WERI-Rb-1 (cell line): ENCODE measurements around the gene MMAA.

Experiments
- DNase-seq: peaks from one replicate; pipeline ENCODE4 v3.0.0-alpha.2; 2020
- H3K27ac ChIP-seq: fragments of 250-450 bp; sonication (Bioruptor Pico); 2 replicates; pipeline ENCODE4 v1.5.1; 2020; ENCODE audit warnings: mild to moderate bottlenecking, moderate library complexity
- H3K27me3 ChIP-seq: fragments of 250-450 bp; sonication (Bioruptor Pico); 2 replicates; pipeline ENCODE4 v1.5.1; 2021; ENCODE audit warnings: mild to moderate bottlenecking, low read depth, moderate library complexity; ENCODE audit not compliant: insufficient read depth, severe bottlenecking
- H3K36me3 ChIP-seq: fragments of 250-450 bp; sonication (Bioruptor Pico); 2 replicates; pipeline ENCODE4 v1.5.1; 2020; ENCODE audit warnings: mild to moderate bottlenecking, moderate library complexity
- H3K4me3 ChIP-seq: 2 replicates; pipeline ENCODE4 v1.5.1; 2011; ENCODE audit warnings: low read depth, mild to moderate bottlenecking, control low read depth, low read length
- H3K9me3 ChIP-seq: fragments of 250-450 bp; sonication (Bioruptor Pico); 2 replicates; pipeline ENCODE4 v1.5.1; 2021; ENCODE audit warnings: mild to moderate bottlenecking, moderate library complexity; ENCODE audit not compliant: severe bottlenecking
- TF ChIP-seq, protein P1 (sequence below): IDR thresholded peaks from 2 replicates; pipeline ENCODE4 v1.5.1; 2011; ENCODE audit warnings: low read depth, mild to moderate bottlenecking, control low read depth, inconsistent platforms, low read length

Gene MMAA

DNA sequence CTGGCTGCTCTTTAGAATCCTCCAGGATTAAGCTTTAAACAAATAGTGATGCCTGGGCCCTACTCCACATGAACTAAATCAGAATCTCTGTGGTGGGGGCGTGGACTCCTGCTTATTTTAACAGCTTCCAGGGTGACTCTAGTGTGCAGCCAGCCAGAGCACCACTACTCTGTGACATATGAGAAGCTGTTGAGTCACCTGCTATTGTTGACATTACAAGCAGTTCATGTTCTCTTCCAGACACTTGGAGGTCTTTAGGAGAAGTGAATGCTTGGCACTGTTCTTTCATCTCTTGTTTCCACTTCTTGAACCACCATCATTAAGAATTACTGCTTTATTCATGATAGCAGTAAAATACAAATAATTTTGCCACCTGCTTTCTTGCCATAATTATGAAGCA lies 60.3 kb downstream of the MMAA start:
- peaks cover 3% of the 10 kb centered on the region for H3K9me3 ChIP-seq
- no peak overlapping the region for H3K4me3 ChIP-seq
- peak; percentile 32 for DNase-seq
- H3K27ac ChIP-seq: no peak overlapping the region
- H3K27me3 ChIP-seq: no peaks in the 10 kb centered on the region
- TF ChIP-seq, protein P1, sequence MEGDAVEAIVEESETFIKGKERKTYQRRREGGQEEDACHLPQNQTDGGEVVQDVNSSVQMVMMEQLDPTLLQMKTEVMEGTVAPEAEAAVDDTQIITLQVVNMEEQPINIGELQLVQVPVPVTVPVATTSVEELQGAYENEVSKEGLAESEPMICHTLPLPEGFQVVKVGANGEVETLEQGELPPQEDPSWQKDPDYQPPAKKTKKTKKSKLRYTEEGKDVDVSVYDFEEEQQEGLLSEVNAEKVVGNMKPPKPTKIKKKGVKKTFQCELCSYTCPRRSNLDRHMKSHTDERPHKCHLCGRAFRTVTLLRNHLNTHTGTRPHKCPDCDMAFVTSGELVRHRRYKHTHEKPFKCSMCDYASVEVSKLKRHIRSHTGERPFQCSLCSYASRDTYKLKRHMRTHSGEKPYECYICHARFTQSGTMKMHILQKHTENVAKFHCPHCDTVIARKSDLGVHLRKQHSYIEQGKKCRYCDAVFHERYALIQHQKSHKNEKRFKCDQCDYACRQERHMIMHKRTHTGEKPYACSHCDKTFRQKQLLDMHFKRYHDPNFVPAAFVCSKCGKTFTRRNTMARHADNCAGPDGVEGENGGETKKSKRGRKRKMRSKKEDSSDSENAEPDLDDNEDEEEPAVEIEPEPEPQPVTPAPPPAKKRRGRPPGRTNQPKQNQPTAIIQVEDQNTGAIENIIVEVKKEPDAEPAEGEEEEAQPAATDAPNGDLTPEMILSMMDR: no peak
- H3K36me3 ChIP-seq: no peaks in the 10 kb centered on the region

DNA sequence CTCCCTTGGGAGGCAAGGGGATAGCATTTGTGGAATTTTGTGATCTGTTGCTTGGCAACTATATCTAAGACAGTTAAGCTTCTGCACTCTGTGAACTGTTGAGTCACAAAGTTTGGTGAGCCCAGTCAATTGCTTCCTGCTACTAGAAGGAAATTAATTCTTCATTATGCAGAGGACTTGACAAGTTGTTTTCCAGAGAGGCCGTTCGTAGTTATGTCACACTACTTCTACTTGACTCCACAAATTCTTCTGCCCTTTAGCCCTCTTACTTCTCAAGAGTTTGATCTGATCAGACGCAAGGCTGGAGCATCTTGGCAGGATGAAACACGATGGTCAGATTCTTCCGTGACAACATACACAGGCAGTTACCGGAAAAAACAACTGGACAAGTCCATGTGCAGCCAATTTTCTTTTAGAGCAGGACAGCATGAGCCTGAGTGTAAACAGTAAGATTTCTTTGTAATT lies 60.8 kb downstream of the MMAA start, which contains the start of gene C4orf51:
C4orf51 (plus strand) TSS at position 156 of the 465 bp plus-strand sequence; CDS start at position 214, 58 bp downstream.
- H3K27ac ChIP-seq: no peak within 1 kb of the TSS

DNA sequence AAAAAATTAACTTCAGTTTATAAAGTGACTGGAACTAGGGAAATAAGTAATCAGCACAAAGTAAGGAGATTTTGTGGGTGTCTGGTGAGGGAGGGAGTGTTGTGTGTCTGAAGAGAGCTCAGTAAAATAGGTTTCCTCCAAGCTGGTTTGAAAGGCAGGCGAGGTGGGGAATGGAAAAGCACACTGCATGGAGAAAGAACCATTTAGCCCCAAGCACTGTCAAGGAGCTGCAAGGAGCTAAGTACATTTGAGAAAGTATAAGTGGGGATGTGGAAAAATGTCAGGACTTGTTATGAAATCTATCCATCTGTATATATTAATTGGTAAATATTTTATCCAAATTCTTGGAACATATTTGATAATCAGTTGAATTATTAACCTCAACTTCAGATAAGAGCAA lies 61.7 kb downstream of the MMAA start:
- Histone ChIP-seq H3K36me3 (no peaks in the 10 kb centered on the region), H3K4me3 (no peak overlapping the region), H3K9me3 (peaks cover 3% of the 10 kb centered on the region), H3K27ac (no peak overlapping the region), H3K27me3 (no peaks in the 10 kb centered on the region)
- DNase-seq: no peak
- TF ChIP-seq, protein P1: no peak

More for the DNA sequence above, 60.8 kb downstream of the MMAA start, which contains the start of gene C4orf51:
- Histone ChIP-seq H3K4me3 (no peak within 1 kb of the TSS), H3K27me3 (no peaks in the 10 kb centered on the region), H3K36me3 (no peaks in the 10 kb centered on the region), H3K9me3 (peaks cover 3% of the 10 kb centered on the region)
- no peak for DNase-seq
- TF ChIP-seq, protein P1: no peak

DNA sequence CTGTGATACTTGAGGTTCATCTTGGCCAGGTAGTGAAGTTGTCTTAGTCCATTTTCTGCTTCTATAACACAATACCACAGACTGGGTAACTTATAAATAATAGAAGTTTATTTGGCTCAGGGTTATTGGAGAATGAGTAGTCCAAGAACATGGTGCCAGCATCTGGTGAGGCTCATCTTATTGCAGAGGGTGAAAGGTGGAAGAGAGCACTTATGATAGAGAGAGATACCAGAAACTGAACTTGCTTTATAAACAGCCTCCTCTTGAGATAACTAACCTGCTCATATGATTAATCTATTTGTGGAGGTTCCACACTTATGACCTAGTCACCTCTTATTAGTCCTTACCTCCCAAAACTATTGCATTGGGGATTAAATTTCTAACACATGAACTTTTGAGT lies 62.3 kb downstream of the MMAA start:
- H3K27me3 ChIP-seq: no peaks in the 10 kb centered on the region

DNA sequence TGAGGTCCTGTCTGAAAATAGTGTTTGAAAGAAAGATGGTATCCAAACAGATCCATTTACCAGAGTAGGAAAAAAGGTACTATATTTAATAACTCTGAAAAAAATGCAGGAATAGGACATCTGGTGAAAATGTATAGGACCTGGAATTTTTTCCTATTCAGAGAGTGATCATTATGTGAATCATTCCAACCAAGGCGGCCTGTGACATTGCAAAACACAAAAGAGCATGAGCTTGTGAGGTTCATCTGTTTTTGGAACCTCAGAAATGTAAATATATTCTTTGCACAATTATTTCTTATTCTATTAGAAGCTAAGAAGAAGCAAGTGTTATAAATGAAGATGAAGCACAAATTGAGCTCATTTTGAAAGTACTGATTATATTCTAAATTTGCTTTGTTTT lies 62.8 kb downstream of the MMAA start:
- Histone ChIP-seq H3K27me3 (no peaks in the 10 kb centered on the region), H3K9me3 (peaks cover under 1% of the 10 kb centered on the region), H3K36me3 (no peaks in the 10 kb centered on the region), H3K4me3 (no peak overlapping the region), H3K27ac (no peak overlapping the region)
- TF ChIP-seq, protein P1: no peak
- DNase-seq: no peak

More for the DNA sequence above, 62.3 kb downstream of the MMAA start:
- H3K36me3 ChIP-seq: no peaks in the 10 kb centered on the region
- H3K4me3 ChIP-seq: no peak overlapping the region
- H3K27ac ChIP-seq: no peak overlapping the region
- H3K9me3 ChIP-seq: peaks cover 3% of the 10 kb centered on the region
- no peak for DNase-seq
- TF ChIP-seq, protein P1: no peak

DNA sequence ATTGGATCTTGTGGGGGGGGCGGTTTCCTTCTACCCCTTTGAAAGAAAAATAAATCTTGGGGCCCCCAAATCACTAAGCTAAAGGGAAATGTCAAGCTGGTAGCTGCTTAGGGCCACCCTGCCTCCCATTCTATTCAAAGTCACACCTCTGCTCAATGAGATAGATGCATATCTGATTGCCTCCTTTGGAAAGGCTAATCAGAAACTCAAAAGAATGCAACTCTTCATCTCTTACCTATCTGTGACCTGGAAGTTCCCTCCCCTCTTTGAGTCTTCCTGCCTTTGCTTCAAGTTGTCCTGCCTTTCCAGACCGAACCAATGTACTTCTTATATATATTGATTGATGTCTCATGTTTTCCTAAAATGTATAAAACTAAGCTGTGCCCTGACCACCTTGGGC lies 67.8 kb downstream of the MMAA start:
- Histone ChIP-seq H3K36me3 (no peaks in the 10 kb centered on the region), H3K27me3 (no peaks in the 10 kb centered on the region), H3K9me3 (no peaks in the 10 kb centered on the region), H3K27ac (no peak overlapping the region), H3K4me3 (no peak overlapping the region)
- DNase-seq: no peak
- TF ChIP-seq, protein P1: no peak
